ENCODE data around the gene PRKCSH.
A peak's percentile ranks its signal among the peaks of the same experiment; 100 is the strongest.
"Not testable (repeated sequence)": the region's sequence is repeated elsewhere in the genome, so short reads cannot be mapped to it uniquely, and the experiment has no call there.

The PRKCSH gene, protein sequence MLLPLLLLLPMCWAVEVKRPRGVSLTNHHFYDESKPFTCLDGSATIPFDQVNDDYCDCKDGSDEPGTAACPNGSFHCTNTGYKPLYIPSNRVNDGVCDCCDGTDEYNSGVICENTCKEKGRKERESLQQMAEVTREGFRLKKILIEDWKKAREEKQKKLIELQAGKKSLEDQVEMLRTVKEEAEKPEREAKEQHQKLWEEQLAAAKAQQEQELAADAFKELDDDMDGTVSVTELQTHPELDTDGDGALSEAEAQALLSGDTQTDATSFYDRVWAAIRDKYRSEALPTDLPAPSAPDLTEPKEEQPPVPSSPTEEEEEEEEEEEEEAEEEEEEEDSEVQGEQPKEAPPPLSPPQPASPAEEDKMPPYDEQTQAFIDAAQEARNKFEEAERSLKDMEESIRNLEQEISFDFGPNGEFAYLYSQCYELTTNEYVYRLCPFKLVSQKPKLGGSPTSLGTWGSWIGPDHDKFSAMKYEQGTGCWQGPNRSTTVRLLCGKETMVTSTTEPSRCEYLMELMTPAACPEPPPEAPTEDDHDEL

DNA sequence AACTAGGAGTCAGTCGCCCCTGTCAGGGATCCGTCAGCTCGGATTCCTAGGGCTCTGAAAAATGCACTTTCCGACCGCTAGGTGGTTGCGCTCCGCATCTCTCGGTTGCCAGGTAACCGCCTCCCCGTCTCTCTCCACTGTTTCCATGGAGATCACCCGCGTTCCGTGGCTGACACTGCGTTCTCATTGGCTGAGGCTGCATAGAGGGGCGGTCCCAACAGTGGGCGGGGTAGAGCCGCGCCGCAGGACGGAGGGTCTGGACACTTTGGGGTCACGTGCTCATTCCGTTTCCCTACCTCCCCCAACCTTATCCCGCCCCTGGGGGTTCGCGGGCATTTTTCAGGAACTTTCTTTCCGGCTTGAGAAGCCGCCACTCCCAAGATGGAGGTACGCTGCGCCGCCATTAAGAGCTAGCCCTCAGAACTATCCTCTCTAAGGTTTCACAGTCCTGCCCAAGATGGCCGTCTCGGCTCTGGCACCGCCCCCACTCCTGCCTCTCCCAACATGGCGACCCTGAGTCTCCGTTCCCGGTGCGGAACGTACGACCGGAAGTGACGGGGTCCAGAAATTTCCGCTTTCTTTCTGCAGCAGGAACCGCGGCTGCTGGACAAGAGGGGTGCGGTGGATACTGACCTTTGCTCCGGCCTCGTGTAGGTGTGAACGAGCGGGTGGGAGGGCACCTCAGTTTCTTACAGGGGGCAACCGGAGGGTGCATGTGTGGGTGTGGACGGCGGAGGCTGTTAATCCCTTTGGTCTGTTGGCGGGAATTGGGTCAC lies at the start of gene PRKCSH, which contains the start of gene ODAD3:
Gene PRKCSH (plus strand): TSS at position 579 of the 776 bp plus-strand sequence. CDS start 483 bp downstream, outside the sequence.
Gene ODAD3 (minus strand): TSS at position 65 of the 776 bp plus-strand sequence. CDS start 105 bp downstream, outside the sequence.
- H3K27ac Mint-ChIP-seq: peak within 1 kb of the TSS; percentile 100
- H3K36me3 Mint-ChIP-seq (ENCODE audit: low read depth): peaks cover 25% of the 10 kb centered on the region
- H3K9me3 Mint-ChIP-seq: no peaks in the 10 kb centered on the region
- peak within 1 kb of the TSS; percentile 100 for H3K4me3 Mint-ChIP-seq
- H3K27me3 Mint-ChIP-seq: no peaks in the 10 kb centered on the region
- H3K4me1 Mint-ChIP-seq (ENCODE audit: low read depth): peaks cover 28% of the 10 kb centered on the region

DNA sequence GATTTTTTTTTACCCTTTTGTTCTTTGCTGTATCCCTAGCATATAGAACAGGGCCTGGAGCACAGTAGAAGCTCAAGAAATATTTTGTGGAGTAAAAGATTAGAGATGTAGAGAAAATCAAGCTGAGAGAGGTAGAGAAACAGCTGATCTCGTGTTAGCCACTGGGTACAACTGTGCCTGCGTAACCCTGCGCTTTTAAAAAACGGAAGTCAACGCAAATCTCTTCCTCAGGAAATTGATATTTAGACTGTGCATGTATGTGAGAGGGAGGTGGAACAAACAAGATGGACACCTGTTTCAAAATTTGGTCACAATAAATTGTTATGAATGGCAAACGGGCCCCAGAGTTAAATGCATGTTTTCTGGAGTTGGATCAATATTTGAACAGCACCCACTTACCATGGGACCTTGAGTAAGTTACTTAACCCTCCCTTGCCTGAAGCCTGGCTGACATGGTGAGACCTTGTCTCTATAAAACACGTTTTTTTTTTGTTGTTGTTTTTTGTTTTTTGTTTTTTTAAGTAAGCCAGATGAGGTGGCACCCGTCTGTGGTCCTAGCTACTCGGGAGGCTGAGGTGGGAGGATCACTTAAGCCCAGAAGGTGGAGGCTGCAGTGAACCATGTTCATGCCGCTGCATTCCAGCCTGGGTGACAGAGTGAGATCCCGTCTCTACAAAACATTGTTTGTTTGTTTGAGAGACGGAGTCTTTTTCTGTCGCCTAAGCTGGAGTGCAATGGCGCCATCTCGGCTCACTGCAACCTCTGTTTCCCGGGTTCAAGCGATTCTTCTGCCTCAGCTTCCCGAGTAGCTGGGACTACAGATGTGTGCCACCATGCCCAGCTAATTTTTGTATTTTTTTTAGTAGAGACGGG lies 48.0 kb upstream of the PRKCSH start:
- Mint-ChIP-seq H3K27me3 (peaks cover 9% of the 10 kb centered on the region), H3K4me1 (ENCODE audit: low read depth) (peaks cover 5% of the 10 kb centered on the region), H3K9me3 (no peaks in the 10 kb centered on the region), H3K27ac (no peak overlapping the region), H3K36me3 (ENCODE audit: low read depth) (no peaks in the 10 kb centered on the region), H3K4me3 (no peak overlapping the region)

DNA sequence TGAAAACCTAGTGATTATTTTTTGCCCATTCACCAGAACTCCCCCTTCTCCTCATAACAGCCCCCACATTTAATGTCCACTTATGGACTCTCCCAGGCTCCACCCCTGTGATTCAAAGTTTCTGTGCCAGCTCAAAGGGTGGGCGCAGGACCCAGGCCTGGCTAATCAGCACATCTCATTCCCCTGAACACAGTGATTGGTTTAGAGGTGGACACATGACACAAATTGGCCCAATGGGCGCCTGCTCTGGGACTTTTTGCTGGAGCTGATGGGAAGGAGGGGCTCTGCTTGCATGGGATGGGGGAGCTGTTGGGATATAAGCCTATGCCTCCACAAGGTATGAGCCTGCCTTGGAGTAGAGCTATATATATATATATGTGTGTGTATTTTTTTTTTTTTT lies 45.1 kb upstream of the PRKCSH start:
- Mint-ChIP-seq H3K27me3 (no peaks in the 10 kb centered on the region), H3K9me3 (no peaks in the 10 kb centered on the region), H3K4me1 (ENCODE audit: low read depth) (no peaks in the 10 kb centered on the region), H3K36me3 (ENCODE audit: low read depth) (no peaks in the 10 kb centered on the region), H3K27ac (no peak overlapping the region), H3K4me3 (no peak overlapping the region)

DNA sequence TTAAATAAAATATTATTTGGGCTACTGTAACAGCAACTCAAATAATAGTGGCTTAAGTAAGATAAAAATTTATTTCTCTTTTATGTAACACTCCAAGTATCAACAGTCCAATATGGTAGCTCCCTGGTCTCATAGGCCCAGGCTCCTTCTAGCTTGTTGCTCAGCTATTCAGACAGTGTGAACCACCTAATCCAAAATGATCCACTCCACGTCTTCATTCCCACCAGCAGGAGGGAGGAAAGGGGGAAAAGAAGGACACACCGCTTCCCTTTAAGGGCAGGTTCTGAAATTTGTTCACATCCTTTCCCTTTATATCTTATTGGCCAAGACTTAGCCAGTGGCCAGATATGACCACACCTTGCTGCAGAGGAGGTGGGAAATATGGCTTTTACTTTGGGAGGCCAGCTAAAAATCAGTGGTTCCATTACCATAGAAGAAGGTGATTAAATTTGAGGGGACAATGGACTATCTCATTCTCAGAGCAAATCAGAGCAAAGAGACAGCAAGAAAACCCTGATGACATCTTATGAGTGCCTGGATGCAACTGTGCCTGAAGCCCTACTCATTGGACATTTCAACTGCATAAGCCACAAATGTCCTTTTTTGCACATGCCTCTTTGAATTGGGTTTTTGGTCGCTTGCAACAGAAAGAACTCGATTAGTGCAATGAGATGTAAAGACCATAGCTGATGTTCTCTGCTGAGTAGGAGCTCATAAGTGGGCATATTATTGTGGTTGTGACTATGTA lies 44.3 kb upstream of the PRKCSH start:
- no peaks in the 10 kb centered on the region for H3K36me3 Mint-ChIP-seq (ENCODE audit: low read depth)
- H3K4me1 Mint-ChIP-seq (ENCODE audit: low read depth): no peaks in the 10 kb centered on the region
- no peaks in the 10 kb centered on the region for H3K9me3 Mint-ChIP-seq
- H3K27ac Mint-ChIP-seq: no peak overlapping the region
- H3K27me3 Mint-ChIP-seq: no peaks in the 10 kb centered on the region
- no peak overlapping the region for H3K4me3 Mint-ChIP-seq

DNA sequence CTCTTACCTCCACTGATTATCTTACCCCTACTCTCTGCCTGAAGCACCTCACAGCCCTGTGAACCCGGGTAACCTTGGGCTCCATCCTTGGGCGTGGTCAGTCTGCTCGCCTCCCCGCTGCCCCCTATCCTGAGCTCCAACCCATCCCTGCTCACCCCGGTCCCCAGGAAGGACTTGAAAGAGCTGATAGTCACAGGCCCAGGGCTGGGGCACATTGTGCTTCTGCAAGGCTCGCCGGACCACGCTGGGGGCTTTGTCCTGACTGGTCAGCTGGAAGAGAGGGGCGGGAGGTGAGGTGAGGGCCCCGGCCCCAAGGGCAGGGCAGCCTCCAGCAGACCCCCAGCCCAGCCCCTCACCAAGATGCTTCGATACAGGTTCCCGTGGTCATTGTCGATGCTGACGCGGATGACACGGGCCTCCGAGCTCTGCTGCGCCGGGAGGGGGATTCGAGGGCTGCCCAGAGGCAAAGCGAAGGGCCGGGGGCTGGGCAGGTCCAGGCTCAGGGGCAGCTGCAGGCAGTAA lies 38.3 kb upstream of the PRKCSH start:
- Mint-ChIP-seq H3K4me1 (ENCODE audit: low read depth) (no peaks in the 10 kb centered on the region), H3K36me3 (ENCODE audit: low read depth) (no peaks in the 10 kb centered on the region), H3K27me3 (peaks cover 3% of the 10 kb centered on the region), H3K9me3 (no peaks in the 10 kb centered on the region), H3K27ac (no peak overlapping the region), H3K4me3 (no peak overlapping the region)

DNA sequence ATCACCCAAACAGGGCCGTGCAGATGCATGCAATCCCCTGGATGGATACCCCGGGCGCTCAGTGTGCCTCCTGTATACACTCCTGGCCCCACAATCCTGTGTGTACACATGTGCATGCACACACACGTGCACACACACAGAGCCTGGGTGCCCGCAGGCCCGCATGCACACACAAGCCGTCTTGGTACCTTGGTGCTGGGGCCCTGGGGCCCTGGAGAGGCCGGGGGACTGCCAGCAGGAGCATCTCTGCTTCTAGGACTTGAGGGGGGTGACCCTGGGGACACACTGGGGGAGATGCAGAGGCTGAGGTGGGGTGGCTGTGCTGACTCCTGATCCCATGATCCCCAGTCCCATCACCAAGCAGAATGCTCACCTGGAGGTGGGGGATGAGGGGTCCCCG lies 35.8 kb upstream of the PRKCSH start:
- Mint-ChIP-seq H3K4me3 (no peak overlapping the region), H3K27me3 (peaks cover 4% of the 10 kb centered on the region), H3K27ac (no peak overlapping the region), H3K9me3 (no peaks in the 10 kb centered on the region), H3K36me3 (ENCODE audit: low read depth) (no peaks in the 10 kb centered on the region), H3K4me1 (ENCODE audit: low read depth) (no peaks in the 10 kb centered on the region)

DNA sequence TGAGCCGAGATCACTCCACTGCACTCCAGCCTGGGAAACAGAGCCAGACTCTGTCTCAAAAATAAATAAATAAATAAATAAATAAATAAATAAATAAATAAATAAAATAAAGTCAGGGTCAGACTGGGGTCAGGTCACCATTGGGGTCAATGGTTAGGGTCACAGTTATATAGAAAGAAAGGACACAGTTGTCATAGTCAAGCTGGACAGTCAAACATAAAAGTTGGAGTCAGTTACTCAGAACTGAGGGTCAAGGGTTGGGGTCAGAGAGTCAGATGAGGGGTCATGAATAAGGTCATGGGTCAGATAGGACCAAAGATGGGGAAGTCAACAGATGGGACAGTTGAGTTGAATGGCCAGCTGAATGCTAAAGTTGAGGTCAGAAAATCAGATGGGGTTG lies 34.6 kb upstream of the PRKCSH start:
- Mint-ChIP-seq H3K9me3 (no peaks in the 10 kb centered on the region), H3K27ac (no peak overlapping the region), H3K27me3 (peaks cover 8% of the 10 kb centered on the region), H3K36me3 (ENCODE audit: low read depth) (no peaks in the 10 kb centered on the region), H3K4me3 (no peak overlapping the region), H3K4me1 (ENCODE audit: low read depth) (no peaks in the 10 kb centered on the region)

DNA sequence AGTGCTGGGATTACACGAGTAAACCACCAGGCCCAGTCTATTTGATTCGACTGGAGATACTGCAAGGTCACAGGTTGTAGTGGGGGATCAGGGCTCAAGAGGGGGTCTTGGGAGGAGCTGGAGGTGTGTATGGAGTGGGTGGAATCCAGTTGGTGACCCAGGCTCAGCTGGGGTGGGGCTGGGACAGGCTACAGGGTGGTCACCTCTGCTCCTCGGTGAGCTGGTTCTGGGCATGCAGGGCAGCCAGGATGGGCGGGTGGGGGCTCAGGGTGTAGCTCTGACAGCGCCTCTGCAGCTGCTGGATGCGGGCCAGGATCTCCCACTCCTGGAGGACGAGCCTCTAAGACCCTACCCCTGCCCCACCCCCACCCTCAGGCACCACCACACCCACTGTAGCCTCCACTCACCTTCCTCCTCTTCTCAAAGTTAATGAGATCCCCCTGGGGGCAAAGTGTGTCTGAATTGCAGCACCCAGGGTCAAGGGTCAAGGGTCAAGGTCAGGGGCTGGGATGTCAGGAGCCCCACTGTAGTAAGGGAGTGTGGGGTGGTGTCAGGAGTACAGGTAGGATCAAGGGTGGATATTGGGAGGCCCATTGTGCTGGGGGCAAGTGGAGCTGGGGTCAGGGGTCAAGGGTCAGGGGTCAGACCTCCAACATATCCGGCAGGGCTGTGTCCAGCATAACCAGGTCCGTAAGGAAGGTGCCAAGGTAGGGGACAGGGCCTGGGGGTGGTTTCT lies 33.5 kb upstream of the PRKCSH start:
- H3K4me1 Mint-ChIP-seq (ENCODE audit: low read depth): no peaks in the 10 kb centered on the region
- H3K36me3 Mint-ChIP-seq (ENCODE audit: low read depth): no peaks in the 10 kb centered on the region
- H3K4me3 Mint-ChIP-seq: no peak overlapping the region
- no peak overlapping the region for H3K27ac Mint-ChIP-seq
- no peaks in the 10 kb centered on the region for H3K9me3 Mint-ChIP-seq
- peaks cover 6% of the 10 kb centered on the region for H3K27me3 Mint-ChIP-seq

DNA sequence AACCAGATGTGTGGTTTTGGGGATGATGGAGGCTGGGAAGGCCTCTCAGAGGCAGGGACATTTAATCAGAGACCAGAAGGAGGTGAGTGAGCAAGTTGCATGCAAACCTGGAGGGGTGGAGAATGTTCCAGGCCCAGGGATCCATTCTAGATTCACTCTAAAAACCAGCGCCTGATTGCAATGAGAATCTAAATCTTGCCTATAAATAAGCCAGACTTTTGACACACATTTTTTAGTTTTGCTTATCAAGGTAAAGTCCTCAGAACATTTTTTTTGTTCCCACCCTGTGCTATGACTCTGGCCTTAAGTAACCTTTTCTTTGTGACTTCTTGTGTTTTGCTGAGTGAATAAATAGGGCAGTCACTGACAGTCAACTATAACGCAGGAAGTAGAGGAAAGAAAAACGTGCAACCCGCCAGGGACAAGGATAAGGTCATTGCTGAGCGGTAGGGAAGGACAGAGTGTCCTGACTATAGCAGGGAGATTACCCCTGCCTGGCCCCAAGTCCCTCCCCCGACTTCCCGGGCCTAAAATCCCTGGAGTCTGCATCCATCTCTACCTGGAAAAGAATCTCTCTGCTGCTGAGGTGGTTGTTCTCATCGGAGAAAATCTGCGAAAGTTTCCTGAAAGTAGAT lies 30.7 kb upstream of the PRKCSH start:
- no peaks in the 10 kb centered on the region for H3K4me1 Mint-ChIP-seq (ENCODE audit: low read depth)
- no peaks in the 10 kb centered on the region for H3K36me3 Mint-ChIP-seq (ENCODE audit: low read depth)
- H3K27ac Mint-ChIP-seq: no peak overlapping the region
- H3K27me3 Mint-ChIP-seq: peaks cover 12% of the 10 kb centered on the region
- H3K9me3 Mint-ChIP-seq: no peaks in the 10 kb centered on the region
- H3K4me3 Mint-ChIP-seq: no peak overlapping the region

DNA sequence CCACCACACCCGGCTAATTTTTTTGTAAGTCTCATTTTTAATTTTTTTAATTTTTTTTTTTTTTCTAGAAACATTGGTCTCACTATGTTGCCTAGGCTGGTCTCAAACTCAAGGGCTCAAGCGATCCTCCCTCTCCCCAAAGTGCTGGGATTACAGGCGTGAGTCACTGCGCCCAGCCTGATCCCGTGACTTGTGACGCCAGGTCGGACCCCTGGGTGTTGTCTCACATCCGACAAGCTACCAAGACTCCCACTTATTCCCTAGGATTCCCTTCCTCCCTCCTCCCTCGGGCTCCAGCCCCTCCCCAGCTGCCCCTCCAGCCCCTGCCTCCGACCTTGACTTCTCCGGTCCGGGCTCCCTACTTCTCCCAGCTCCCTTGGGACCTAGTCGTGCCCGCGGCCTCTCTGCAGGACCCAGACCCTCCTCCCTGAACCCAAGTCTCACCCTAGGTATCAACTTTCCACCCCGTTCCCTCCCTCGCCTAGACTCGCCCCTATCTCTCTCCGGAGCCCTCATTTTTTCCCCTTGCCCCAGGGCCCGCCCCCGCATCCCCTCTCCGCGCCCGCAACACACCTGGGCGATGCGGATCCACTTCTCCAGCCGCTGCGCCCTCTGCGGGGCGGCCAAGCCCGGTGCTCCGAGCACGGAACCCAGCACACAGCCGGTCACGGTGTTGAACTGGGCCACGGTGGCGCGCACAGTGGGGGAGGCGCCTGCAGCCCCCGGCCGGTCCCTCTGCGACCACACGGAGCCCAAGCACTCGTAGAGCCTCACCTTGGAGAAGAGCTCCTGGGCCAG lies 29.4 kb upstream of the PRKCSH start:
- Mint-ChIP-seq H3K27me3 (peaks cover 17% of the 10 kb centered on the region), H3K4me3 (no peak overlapping the region), H3K27ac (no peak overlapping the region), H3K36me3 (ENCODE audit: low read depth) (no peaks in the 10 kb centered on the region), H3K9me3 (no peaks in the 10 kb centered on the region), H3K4me1 (ENCODE audit: low read depth) (no peaks in the 10 kb centered on the region)

DNA sequence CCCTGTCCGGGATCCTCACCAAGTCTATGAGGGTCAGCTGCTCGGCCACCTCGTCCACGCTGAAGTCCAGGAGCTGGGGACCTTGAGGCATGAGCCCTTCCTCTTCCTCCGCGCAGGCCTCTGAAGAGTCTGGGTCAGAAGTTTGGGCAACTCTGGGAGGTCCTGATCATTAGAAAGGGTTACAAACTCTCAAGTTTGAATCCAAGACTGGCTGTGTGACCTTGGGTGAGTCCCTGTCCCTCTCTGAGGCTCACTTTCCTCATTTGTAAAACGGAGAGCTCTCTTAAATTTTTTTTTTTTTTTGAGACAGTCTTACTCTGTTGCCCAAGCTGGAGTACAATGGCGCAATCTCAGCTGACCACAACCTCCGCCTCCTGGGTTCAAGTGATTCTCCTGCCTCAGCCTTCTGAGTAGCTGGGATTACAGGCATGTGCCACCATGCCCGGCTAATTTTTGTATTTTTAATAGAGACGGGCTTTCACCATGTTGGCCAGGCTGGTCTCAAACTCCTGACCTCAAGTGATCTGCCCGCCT lies 28.7 kb upstream of the PRKCSH start:
- not testable (repeated sequence) for H3K4me3 Mint-ChIP-seq; H3K36me3 Mint-ChIP-seq (ENCODE audit: low read depth); H3K4me1 Mint-ChIP-seq (ENCODE audit: low read depth); H3K9me3 Mint-ChIP-seq; H3K27ac Mint-ChIP-seq
- H3K27me3 Mint-ChIP-seq: peaks cover 21% of the 10 kb centered on the region

DNA sequence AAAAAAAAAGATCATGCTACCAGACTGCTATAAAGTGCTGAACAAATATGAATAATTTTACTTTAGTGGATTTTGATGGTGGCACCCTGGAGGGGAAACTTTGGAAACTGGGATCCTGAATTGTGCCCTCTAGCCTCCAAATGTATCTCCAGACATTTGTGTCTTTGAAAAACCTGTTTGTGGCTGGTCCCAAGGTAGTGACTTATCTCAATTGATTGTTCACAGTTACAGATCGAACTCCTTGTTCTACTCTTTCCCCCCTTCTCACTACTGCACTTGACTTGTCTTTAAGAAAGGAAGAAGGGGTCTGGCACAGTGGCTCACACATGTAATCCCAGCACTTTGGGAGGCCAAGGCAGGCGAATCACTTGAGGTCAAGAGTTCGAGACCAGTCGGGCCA lies 26.8 kb upstream of the PRKCSH start:
- Mint-ChIP-seq H3K27me3 (peaks cover 21% of the 10 kb centered on the region), H3K36me3 (ENCODE audit: low read depth) (no peaks in the 10 kb centered on the region), H3K4me3 (no peak overlapping the region), H3K9me3 (no peaks in the 10 kb centered on the region), H3K27ac (no peak overlapping the region), H3K4me1 (ENCODE audit: low read depth) (no peaks in the 10 kb centered on the region)
